ENCODE results near the gene STUM.

The STUM gene

GRCh38 chr1:226553924-226554282, 5.3 kb downstream of the STUM start:
- peaks cover 32% of the 10 kb centered on the region for H3K27me3 ChIP-seq
- no peaks in the 10 kb centered on the region for H3K9me3 ChIP-seq
- peaks cover 14% of the 10 kb centered on the region for H3K4me1 ChIP-seq
- H3K9ac ChIP-seq: no peak overlapping the region
- H3K36me3 ChIP-seq: no peaks in the 10 kb centered on the region
- H3K27ac ChIP-seq: no peak overlapping the region
- no peak overlapping the region for H3K4me2 ChIP-seq
- no peak overlapping the region for H3K4me3 ChIP-seq
- peaks cover 18% of the 10 kb centered on the region for H4K20me1 ChIP-seq
- TF ChIP-seq Cebpa-rat (IDR thresholded peaks at IDR 0.05): no peak

- H3K4me2 ChIP-seq: no peak overlapping the region
- no peaks in the 10 kb centered on the region for H3K9me3 ChIP-seq
- no peak for TF ChIP-seq Cebpa-rat (IDR thresholded peaks at IDR 0.05)
- H3K27me3 ChIP-seq: peaks cover 20% of the 10 kb centered on the region
- H3K9ac ChIP-seq: no peak overlapping the region
- H3K4me3 ChIP-seq: no peak overlapping the region
- H4K20me1 ChIP-seq: peaks cover 7% of the 10 kb centered on the region; the same call in 1 of the 2 replicates
- H3K36me3 ChIP-seq: no peaks in the 10 kb centered on the region
- peaks cover 2% of the 10 kb centered on the region for H3K4me1 ChIP-seq
- H3K27ac ChIP-seq: no peak overlapping the region
Measured at GRCh38 chr1:226555092-226555491, 6.5 kb downstream of the STUM start.

- Histone ChIP-seq H4K20me1 (no peaks in the 10 kb centered on the region), H3K36me3 (no peaks in the 10 kb centered on the region), H3K27ac (no peak overlapping the region), H3K9ac (no peak overlapping the region), H3K4me2 (no peak overlapping the region), H3K27me3 (no peaks in the 10 kb centered on the region), H3K9me3 (no peaks in the 10 kb centered on the region), H3K4me3 (no peak overlapping the region), H3K4me1 (no peaks in the 10 kb centered on the region)
- TF ChIP-seq Cebpa-rat (IDR thresholded peaks at IDR 0.05): no peak
Measured at GRCh38 chr1:226557424-226557823, 8.9 kb downstream of the STUM start.

- Histone ChIP-seq H3K9me3 (no peaks in the 10 kb centered on the region), H4K20me1 (no peaks in the 10 kb centered on the region), H3K4me2 (no peak overlapping the region), H3K36me3 (no peaks in the 10 kb centered on the region), H3K27me3 (no peaks in the 10 kb centered on the region), H3K4me3 (no peak overlapping the region), H3K9ac (no peak overlapping the region), H3K4me1 (no peaks in the 10 kb centered on the region), H3K27ac (no peak overlapping the region)
- TF ChIP-seq Cebpa-rat (IDR thresholded peaks at IDR 0.05): no peak
Measured at GRCh38 chr1:226558036-226558650, 9.6 kb downstream of the STUM start.

GRCh38 chr1:226560243-226560642, 11.7 kb downstream of the STUM start:
- Histone ChIP-seq H3K27me3 (no peaks in the 10 kb centered on the region), H3K9me3 (no peaks in the 10 kb centered on the region), H3K36me3 (no peaks in the 10 kb centered on the region), H3K4me3 (no peak overlapping the region), H3K9ac (no peak overlapping the region), H3K4me2 (no peak overlapping the region), H4K20me1 (no peaks in the 10 kb centered on the region), H3K27ac (no peak overlapping the region), H3K4me1 (no peaks in the 10 kb centered on the region)
- TF ChIP-seq Cebpa-rat (IDR thresholded peaks at IDR 0.05): no peak

- no peak overlapping the region for H3K4me3 ChIP-seq
- H3K9me3 ChIP-seq: no peaks in the 10 kb centered on the region
- H3K27ac ChIP-seq: no peak overlapping the region
- no peaks in the 10 kb centered on the region for H4K20me1 ChIP-seq
- H3K36me3 ChIP-seq: no peaks in the 10 kb centered on the region
- no peaks in the 10 kb centered on the region for H3K4me1 ChIP-seq
- H3K27me3 ChIP-seq: no peaks in the 10 kb centered on the region
- TF ChIP-seq Cebpa-rat (IDR thresholded peaks at IDR 0.05): no peak
- H3K4me2 ChIP-seq: no peak overlapping the region
- no peak overlapping the region for H3K9ac ChIP-seq
Measured at GRCh38 chr1:226562989-226563388, 14.4 kb downstream of the STUM start.

GRCh38 chr1:226563666-226564065, 15.1 kb downstream of the STUM start:
- H4K20me1 ChIP-seq: no peaks in the 10 kb centered on the region
- no peak overlapping the region for H3K9ac ChIP-seq
- 0 out of 2 replicates have a peak, but pooled peaks cover 1% of the 10 kb centered on the region for H3K4me1 ChIP-seq
- TF ChIP-seq Cebpa-rat (IDR thresholded peaks at IDR 0.05): no peak
- H3K27ac ChIP-seq: no peak overlapping the region
- no peaks in the 10 kb centered on the region for H3K36me3 ChIP-seq
- no peaks in the 10 kb centered on the region for H3K27me3 ChIP-seq
- H3K9me3 ChIP-seq: no peaks in the 10 kb centered on the region
- H3K4me2 ChIP-seq: no peak overlapping the region
- no peak overlapping the region for H3K4me3 ChIP-seq

- Histone ChIP-seq H3K4me2 (no peak overlapping the region), H3K27me3 (no peaks in the 10 kb centered on the region), H3K27ac (no peak overlapping the region), H3K4me1 (peaks cover 19% of the 10 kb centered on the region), H3K4me3 (no peak overlapping the region), H4K20me1 (no peaks in the 10 kb centered on the region), H3K9ac (no peak overlapping the region), H3K36me3 (no peaks in the 10 kb centered on the region), H3K9me3 (no peaks in the 10 kb centered on the region)
- TF ChIP-seq Cebpa-rat (IDR thresholded peaks at IDR 0.05): no peak
Measured at GRCh38 chr1:226565476-226565875, 16.9 kb downstream of the STUM start.

- Histone ChIP-seq H3K9me3 (no peaks in the 10 kb centered on the region), H3K36me3 (no peaks in the 10 kb centered on the region), H4K20me1 (no peaks in the 10 kb centered on the region), H3K9ac (no peak overlapping the region), H3K4me2 (no peak overlapping the region), H3K27me3 (no peaks in the 10 kb centered on the region), H3K27ac (no peak overlapping the region), H3K4me3 (no peak overlapping the region), H3K4me1 (peaks cover 21% of the 10 kb centered on the region)
- no peak for TF ChIP-seq Cebpa-rat (IDR thresholded peaks at IDR 0.05)
Measured at GRCh38 chr1:226566234-226566633, 17.7 kb downstream of the STUM start.

GRCh38 chr1:226566760-226567159, 18.2 kb downstream of the STUM start:
- Histone ChIP-seq H3K9ac (no peak overlapping the region), H3K4me2 (no peak overlapping the region), H4K20me1 (no peaks in the 10 kb centered on the region), H3K36me3 (no peaks in the 10 kb centered on the region), H3K4me1 (peaks cover 21% of the 10 kb centered on the region), H3K27me3 (no peaks in the 10 kb centered on the region), H3K9me3 (no peaks in the 10 kb centered on the region), H3K4me3 (no peak overlapping the region), H3K27ac (no peak overlapping the region)
- TF ChIP-seq Cebpa-rat (IDR thresholded peaks at IDR 0.05): no peak

Data from BLaER1 (cell line).